Panc1 (cell line): Measurements from ENCODE around the gene PALM2AKAP2. TPM values are rescaled to one million over a fixed set of nuclear protein-coding genes. Genes with fewer than 3 reads are reported as not detected.

ENCODE experiments used
- ATAC-seq: fragments of 200-7000 bp; cut with Tn5 transposase; 2 replicates; pipeline ENCODE4 v1.9.1; 2020; ENCODE audit warnings: mild to moderate bottlenecking, moderate library complexity
- BruUV-seq: library from RNA; stranded (reverse); fragments of 400-500 nt; replicated peaks from 2 replicates; lab custom pipeline; 2021; lab: Mats Ljungman, UMichigan
- CTCF ChIA-PET: fragments of 300-600 bp; sonication (Branson Sonifier 250); formaldehyde crosslinking; loops from one replicate; lab custom pipeline; 2022; ENCODE audit warnings: antibody characterized with exemption; lab: Charles Lee
- POLR2A ChIA-PET: fragments of 300-600 bp; sonication (Branson Sonifier 250); formaldehyde crosslinking; loops from one replicate; lab custom pipeline; 2022; ENCODE audit warnings: antibody characterized with exemption; lab: Charles Lee
- DNase-seq: peaks from one replicate; pipeline ENCODE4 v3.0.0-alpha.2; 2010; ENCODE audit warnings: low read depth, low spot score
- H3K27ac ChIP-seq: 2 replicates; pipeline ENCODE4 v1.5.1; 2011; ENCODE audit warnings: mild to moderate bottlenecking, low read length, inconsistent platforms
- H3K27me3 ChIP-seq: fragments of 200-500 bp; sonication (Bioruptor generic); 2 replicates; pipeline ENCODE4 v1.6.0; 2014; ENCODE audit warnings: low read length, inconsistent platforms; ENCODE audit not compliant: control insufficient read depth, insufficient read depth
- H3K36me3 ChIP-seq: fragments of 200-500 bp; sonication (Bioruptor generic); 2 replicates; pipeline ENCODE4 v1.5.1; 2014; ENCODE audit warnings: inconsistent platforms, mild to moderate bottlenecking, low read length, moderate library complexity; ENCODE audit not compliant: control insufficient read depth, insufficient read depth
- H3K4me1 ChIP-seq: 2 replicates; pipeline ENCODE4 v1.5.1; 2011; ENCODE audit warnings: inconsistent platforms, mild to moderate bottlenecking, low read length, moderate library complexity; ENCODE audit not compliant: control insufficient read depth, insufficient read depth
- H3K4me3 ChIP-seq, 2 experiments: 2 replicates each; pipeline ENCODE4 v1.5.1; 2011 to 2012; ENCODE audit warnings: low read depth in 2 of 2, low read length in 2 of 2, mild to moderate bottlenecking in 2 of 2, inconsistent platforms in 1 of 2, moderate library complexity in 1 of 2
- H3K9me3 ChIP-seq: fragments of 200-500 bp; sonication (Bioruptor generic); 2 replicates; pipeline ENCODE4 v1.5.1; 2014; ENCODE audit warnings: low read depth, mild to moderate bottlenecking, inconsistent platforms, low read length, moderate library complexity; ENCODE audit not compliant: control insufficient read depth, insufficient read depth
- POLR2AphosphoS5 ChIP-seq: IDR thresholded peaks from 2 replicates; pipeline ENCODE4 v1.6.1; 2012; ENCODE audit warnings: mild to moderate bottlenecking, low read depth, low read length, moderate library complexity
- SIN3A ChIP-seq: IDR thresholded peaks from 2 replicates; pipeline ENCODE4 v1.6.1; 2012; ENCODE audit warnings: low read depth, mild to moderate bottlenecking, low read length, moderate library complexity, borderline replicate concordance; ENCODE audit not compliant: insufficient read depth
- TCF7L2 ChIP-seq: IDR thresholded peaks from 2 replicates; pipeline ENCODE4 v1.6.1; 2011; ENCODE audit warnings: mild to moderate bottlenecking, low read depth, low read length, inconsistent platforms
- in situ Hi-C: cut with HindIII; loops from 2 replicates; pipeline ENCODE4 v1.10.0; 2016; ENCODE audit warnings: low sequenced_read_pairs, low pct_unique_long_range_greater_than_20kb
- intact Hi-C: fragments of 100-400 bp; cut with micrococcal nuclease; formaldehyde crosslinking; loops from one replicate; pipeline ENCODE4 v1.10.0; 2022; ENCODE audit not compliant: unreplicated experiment
- total RNA-seq: library from RNA; stranded (reverse); gene quantifications from one replicate; pipeline ENCODE4 v1.2.1, GENCODE V29; 2021; ENCODE audit not compliant: unreplicated experiment
- TF ChIP-seq, protein P1 (sequence below), 2 experiments: IDR thresholded peaks; 2 replicates each; pipeline ENCODE4 v1.6.1; 2011 to 2012; ENCODE audit warnings: low read depth in 2 of 2, control low read depth in 1 of 2, low read length in 1 of 2, mild to moderate bottlenecking in 1 of 2, moderate library complexity in 1 of 2; ENCODE audit not compliant: insufficient read depth in 1 of 2
- TF ChIP-seq, protein P2 (sequence below): fragments of 450-650 bp; IDR thresholded peaks from 2 replicates; pipeline ENCODE4 v1.5.1; 2017; ENCODE audit warnings: mild to moderate bottlenecking

PALM2AKAP2 gene
- total RNA-seq, 1 experiment from 2014 or later: 0.44 TPM

DNA sequence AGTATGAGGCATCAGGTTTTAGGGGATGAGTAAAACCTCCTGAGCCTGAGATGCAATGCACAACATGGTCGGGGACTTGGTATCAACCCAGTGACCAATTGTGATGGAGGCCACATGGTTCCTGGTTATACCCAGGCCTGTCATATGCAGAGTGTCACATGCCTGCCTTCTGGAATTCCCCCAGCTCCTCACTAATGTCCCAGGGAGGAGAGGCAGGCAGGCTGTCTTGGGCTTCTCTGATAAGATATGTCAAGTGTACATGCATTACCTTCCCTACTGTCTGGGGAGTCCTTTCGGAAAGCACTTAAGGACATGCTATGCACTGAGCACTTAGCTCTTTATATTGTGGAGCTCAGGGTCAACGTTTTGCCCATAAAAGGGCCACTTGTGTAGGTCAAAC, 14.2 kb upstream of the PALM2AKAP2 start:
- H3K4me3 ChIP-seq: no peak overlapping the region
- in situ Hi-C loops (no loop called here), intact Hi-C loops (no loop called here)
- ATAC-seq: no peak
- H3K27ac ChIP-seq: no peak overlapping the region
- no peaks in the 10 kb centered on the region for H3K27me3 ChIP-seq
- DNase-seq: no peak
- no peaks in the 10 kb centered on the region for H3K9me3 ChIP-seq
- TF ChIP-seq, protein P1, sequence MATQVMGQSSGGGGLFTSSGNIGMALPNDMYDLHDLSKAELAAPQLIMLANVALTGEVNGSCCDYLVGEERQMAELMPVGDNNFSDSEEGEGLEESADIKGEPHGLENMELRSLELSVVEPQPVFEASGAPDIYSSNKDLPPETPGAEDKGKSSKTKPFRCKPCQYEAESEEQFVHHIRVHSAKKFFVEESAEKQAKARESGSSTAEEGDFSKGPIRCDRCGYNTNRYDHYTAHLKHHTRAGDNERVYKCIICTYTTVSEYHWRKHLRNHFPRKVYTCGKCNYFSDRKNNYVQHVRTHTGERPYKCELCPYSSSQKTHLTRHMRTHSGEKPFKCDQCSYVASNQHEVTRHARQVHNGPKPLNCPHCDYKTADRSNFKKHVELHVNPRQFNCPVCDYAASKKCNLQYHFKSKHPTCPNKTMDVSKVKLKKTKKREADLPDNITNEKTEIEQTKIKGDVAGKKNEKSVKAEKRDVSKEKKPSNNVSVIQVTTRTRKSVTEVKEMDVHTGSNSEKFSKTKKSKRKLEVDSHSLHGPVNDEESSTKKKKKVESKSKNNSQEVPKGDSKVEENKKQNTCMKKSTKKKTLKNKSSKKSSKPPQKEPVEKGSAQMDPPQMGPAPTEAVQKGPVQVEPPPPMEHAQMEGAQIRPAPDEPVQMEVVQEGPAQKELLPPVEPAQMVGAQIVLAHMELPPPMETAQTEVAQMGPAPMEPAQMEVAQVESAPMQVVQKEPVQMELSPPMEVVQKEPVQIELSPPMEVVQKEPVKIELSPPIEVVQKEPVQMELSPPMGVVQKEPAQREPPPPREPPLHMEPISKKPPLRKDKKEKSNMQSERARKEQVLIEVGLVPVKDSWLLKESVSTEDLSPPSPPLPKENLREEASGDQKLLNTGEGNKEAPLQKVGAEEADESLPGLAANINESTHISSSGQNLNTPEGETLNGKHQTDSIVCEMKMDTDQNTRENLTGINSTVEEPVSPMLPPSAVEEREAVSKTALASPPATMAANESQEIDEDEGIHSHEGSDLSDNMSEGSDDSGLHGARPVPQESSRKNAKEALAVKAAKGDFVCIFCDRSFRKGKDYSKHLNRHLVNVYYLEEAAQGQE (IDR thresholded peaks at IDR 0.05; ENCODE audit: insufficient read depth in 1 of 2, low read depth in 2 of 2, low read length in 1 of 2): no peak
- TF ChIP-seq, protein P2, sequence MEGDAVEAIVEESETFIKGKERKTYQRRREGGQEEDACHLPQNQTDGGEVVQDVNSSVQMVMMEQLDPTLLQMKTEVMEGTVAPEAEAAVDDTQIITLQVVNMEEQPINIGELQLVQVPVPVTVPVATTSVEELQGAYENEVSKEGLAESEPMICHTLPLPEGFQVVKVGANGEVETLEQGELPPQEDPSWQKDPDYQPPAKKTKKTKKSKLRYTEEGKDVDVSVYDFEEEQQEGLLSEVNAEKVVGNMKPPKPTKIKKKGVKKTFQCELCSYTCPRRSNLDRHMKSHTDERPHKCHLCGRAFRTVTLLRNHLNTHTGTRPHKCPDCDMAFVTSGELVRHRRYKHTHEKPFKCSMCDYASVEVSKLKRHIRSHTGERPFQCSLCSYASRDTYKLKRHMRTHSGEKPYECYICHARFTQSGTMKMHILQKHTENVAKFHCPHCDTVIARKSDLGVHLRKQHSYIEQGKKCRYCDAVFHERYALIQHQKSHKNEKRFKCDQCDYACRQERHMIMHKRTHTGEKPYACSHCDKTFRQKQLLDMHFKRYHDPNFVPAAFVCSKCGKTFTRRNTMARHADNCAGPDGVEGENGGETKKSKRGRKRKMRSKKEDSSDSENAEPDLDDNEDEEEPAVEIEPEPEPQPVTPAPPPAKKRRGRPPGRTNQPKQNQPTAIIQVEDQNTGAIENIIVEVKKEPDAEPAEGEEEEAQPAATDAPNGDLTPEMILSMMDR: no peak
- ChIA-PET CTCF (no interaction called here), POLR2A (no interaction called here)
- no peaks in the 10 kb centered on the region for H3K36me3 ChIP-seq
- no peaks in the 10 kb centered on the region for H3K4me1 ChIP-seq
- BruUV-seq: no TSS peak

DNA sequence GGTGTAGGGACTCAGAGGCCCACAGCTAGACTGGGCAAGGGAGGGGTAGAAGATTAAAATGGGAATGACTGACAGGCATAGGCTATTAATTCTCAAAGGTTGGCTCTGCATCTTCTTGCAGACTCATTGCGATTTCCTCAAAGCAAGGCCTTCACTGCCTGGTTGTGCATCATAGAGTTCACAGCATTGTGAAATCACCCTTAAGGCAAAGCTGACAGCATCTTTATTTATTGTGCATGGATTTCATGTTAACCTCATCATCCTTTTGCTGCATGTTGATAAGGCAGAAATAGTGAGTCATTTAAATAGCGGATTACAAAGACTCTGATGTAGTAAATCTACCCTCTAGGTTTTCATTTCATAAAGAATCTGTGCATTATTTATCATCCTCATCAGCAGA, 13.6 kb upstream of the PALM2AKAP2 start:
- CTCF ChIA-PET: no interaction called here
- Histone ChIP-seq H3K27ac (no peak overlapping the region), H3K36me3 (no peaks in the 10 kb centered on the region), H3K27me3 (peaks cover 2% of the 10 kb centered on the region; the same call in 1 of the 2 replicates), H3K9me3 (no peaks in the 10 kb centered on the region), H3K4me3 (no peak overlapping the region), H3K4me1 (no peaks in the 10 kb centered on the region)
- intact Hi-C loops (no loop called here), in situ Hi-C loops (no loop called here)
- DNase-seq: no peak
- no peak for ATAC-seq
- BruUV-seq: no TSS peak
- TF ChIP-seq, protein P2: no peak
- TF ChIP-seq POLR2AphosphoS5 (no peak), TCF7L2 (no peak), SIN3A (no peak)
- TF ChIP-seq, protein P1 (IDR thresholded peaks at IDR 0.05; ENCODE audit: insufficient read depth in 1 of 2, low read depth in 2 of 2, low read length in 1 of 2): no peak
- POLR2A ChIA-PET: no interaction called here
